Daoy (cell line): Measurements from ENCODE around the gene NDUFB4. TPM values are rescaled to one million over a fixed set of nuclear protein-coding genes. Genes with fewer than 3 reads are reported as not detected.

Experiments
- DNase-seq: peaks from one replicate; pipeline ENCODE4 v3.0.0-alpha.2; 2015; ENCODE audit warnings: low read depth
- total RNA-seq: library from RNA; depleted of rRNA; stranded (reverse); fragments of >200 nt; shearing (Covaris generic); gene quantifications from 2 replicates; pipeline ENCODE4 v1.2.3, GENCODE V29; 2014; rRNA removed

Gene NDUFB4
- 120 and 124 TPM in 2 replicates for total RNA-seq

- peak; percentile 99 for DNase-seq
These were observed at the start of gene NDUFB4 for GRCh38 chr3:120596116-120596852. TSS of gene NDUFB4 (plus strand) at chr3:120596336. CDS start at chr3:120596360, 24 bp downstream.

GRCh38 chr3:120550546-120550945 lies 45.6 kb upstream of the NDUFB4 start:
- no peak for DNase-seq

- DNase-seq = no peak
These were observed 43.7 kb upstream of the NDUFB4 start for GRCh38 chr3:120552184-120553172.

- no peak for DNase-seq
These were observed 41.1 kb upstream of the NDUFB4 start for GRCh38 chr3:120554812-120555606.

- DNase-seq = no peak
These were observed 40.3 kb upstream of the NDUFB4 start for GRCh38 chr3:120555657-120556509.

- DNase-seq = no peak
These were observed 39.0 kb upstream of the NDUFB4 start for GRCh38 chr3:120557115-120557514.

GRCh38 chr3:120558771-120559241 lies 37.3 kb upstream of the NDUFB4 start:
- DNase-seq = peak; percentile 94

GRCh38 chr3:120559242-120560061 lies 36.7 kb upstream of the NDUFB4 start:
- peak; percentile 88 for DNase-seq

GRCh38 chr3:120560304-120561250 lies 35.6 kb upstream of the NDUFB4 start:
- DNase-seq = no peak

- DNase-seq = peak; percentile 64
These were observed 34.7 kb upstream of the NDUFB4 start for GRCh38 chr3:120561251-120562045.

- DNase-seq = no peak
These were observed 32.6 kb upstream of the NDUFB4 start for GRCh38 chr3:120563356-120564022.

GRCh38 chr3:120566243-120566975 lies 29.7 kb upstream of the NDUFB4 start:
- DNase-seq = no peak

GRCh38 chr3:120567370-120568201 lies 28.6 kb upstream of the NDUFB4 start:
- DNase-seq = no peak

GRCh38 chr3:120568202-120568531 lies 28.0 kb upstream of the NDUFB4 start:
- DNase-seq = no peak

- no peak for DNase-seq
These were observed 27.5 kb upstream of the NDUFB4 start for GRCh38 chr3:120568598-120568997.
